ENCODE results near the gene EFCAB6. TPM values are rescaled to one million over a fixed set of nuclear protein-coding genes. Genes with fewer than 3 reads are reported as not detected.

The EFCAB6 gene
- polyA plus RNA-seq, 2 of the 4 experiments (the other 2 are of a cell fraction) = 0.46 to 1.2 TPM

GRCh38 chr22:43488937-43489336 is 323.2 kb downstream of the EFCAB6 start:
- TF ChIP-seq NPAS2 (CRISPR knock-in tag; IDR thresholded peaks at IDR 0.05; ENCODE audit: borderline replicate concordance) (no peak), NR3C1 (IDR thresholded peaks at IDR 0.05) (no peak), CHD2 (IDR thresholded peaks at IDR 0.05; ENCODE audit: low read length, partially characterized antibody) (no peak), FOXS1 (CRISPR knock-in tag; IDR thresholded peaks at IDR 0.05) (no peak), EP300 (IDR thresholded peaks at IDR 0.05) (no peak), POLR2A (IDR thresholded peaks at IDR 0.05; ENCODE audit: low read length) (no peak)
- Histone ChIP-seq H3K27ac (no peak overlapping the region), H3K4me1 (no peaks in the 10 kb centered on the region), H3K9me3 (no peaks in the 10 kb centered on the region), H3K4me2 (no peak overlapping the region), H3K4me3 (no peak overlapping the region)
- WGBS (ENCODE audit: missing lambda C conversion rate) = 43% methylated on average over 5 of the region's 10 CpGs
- no peak for ATAC-seq
- DNase-seq (ENCODE audit: low read depth in 1 of 2, low spot score in 1 of 2) = no peak
- ChIA-PET POLR2A (no interaction called here), CTCF (no interaction called here)
- no peak for FAIRE-seq

DNA sequence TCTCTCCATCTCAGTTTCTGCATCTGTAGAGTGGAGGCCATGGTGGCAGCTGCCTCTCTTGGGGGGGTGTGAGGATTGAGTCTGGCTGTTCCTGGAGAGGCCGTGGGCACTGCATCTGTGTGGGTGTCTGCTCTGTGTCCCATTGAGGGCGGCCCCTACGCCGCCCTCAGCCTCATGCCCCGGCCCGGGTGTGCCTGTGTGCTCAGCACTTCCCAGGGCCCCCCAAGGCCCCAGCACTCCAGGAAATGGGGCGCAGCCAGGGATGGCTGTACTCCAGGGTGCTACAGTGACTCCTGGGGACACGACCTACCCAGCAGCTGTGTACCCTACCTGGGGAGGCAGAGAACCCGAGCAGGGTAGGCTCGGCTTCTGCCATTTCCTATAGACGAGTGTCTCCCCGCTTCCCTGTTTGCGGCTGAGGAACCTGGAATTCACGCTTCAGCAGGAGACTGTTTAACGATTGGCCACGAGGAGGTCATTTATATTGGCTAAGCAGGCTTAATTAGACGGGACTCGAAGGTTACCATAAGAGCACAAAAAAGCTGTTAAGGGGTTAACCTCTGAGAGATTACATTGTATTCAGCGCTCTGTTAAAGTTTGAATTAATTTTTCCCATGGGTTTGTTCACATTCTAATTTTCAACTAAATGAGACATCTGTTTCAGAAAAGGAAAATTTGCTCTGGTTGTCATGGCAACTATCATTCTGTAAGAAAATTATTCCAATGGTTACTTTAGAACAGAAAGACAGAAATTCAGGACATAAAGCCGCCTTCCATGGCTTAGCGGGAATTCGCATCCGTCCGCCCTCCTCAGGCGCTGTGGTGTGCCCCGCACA is 323.9 kb downstream of the EFCAB6 start:
- CTCF ChIA-PET = no interaction called here
- FAIRE-seq = no peak

DNA sequence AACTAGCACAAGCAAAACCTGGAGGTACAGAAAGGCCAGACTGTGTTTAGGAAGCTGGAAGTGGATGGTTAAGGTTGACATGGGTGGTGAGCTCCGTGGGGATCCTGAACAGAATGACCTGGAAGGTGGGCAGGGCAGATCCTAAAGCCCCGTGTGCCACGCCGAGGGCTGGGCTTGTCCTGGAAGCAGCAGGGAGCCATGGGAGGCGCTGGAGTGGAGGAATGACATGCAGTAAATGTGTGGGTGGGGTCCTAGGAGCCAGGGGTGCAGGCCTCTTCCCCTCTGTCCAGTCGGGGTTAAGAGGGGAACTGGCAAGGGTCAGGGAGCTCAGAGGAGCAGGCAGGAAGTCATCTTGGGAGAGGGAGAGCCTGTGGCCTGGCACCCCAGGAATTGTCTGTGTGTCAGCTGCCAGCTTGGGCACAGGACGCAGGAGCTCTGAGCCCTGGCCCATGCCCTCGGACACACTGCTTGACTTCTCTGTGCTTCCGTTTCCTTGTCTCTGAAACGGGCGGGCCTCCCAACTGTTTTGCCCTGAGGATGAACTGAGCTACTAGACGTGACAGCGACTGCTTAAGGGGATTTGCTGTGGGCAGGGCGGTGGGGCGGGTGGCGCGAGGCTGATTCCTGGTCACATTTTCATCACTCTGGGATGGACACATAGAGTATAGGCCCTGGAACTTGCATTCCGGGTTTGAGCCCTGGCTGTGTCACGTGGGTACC is 324.6 kb downstream of the EFCAB6 start:
- TF ChIP-seq CBX2 (IDR thresholded peaks at IDR 0.05; ENCODE audit: borderline replicate concordance, low read depth) = no peak
- no peak for TF ChIP-seq TP53 (CRISPR knock-in tag; IDR thresholded peaks at IDR 0.05)
- no peak for TF ChIP-seq ZSCAN20 (CRISPR knock-in tag; IDR thresholded peaks at IDR 0.05)
- no peak for TF ChIP-seq JUNB (IDR thresholded peaks at IDR 0.05)
- TF ChIP-seq CBX8 (IDR thresholded peaks at IDR 0.05) = no peak
- ATAC-seq = no peak
- FAIRE-seq = no peak
- no peak for DNase-seq (ENCODE audit: low read depth in 1 of 2, low spot score in 1 of 2)
- Histone ChIP-seq H3K4me2 (no peak overlapping the region), H3K27ac (no peak overlapping the region), H3K4me1 (no peaks in the 10 kb centered on the region), H3K9me3 (no peaks in the 10 kb centered on the region), H3K4me3 (no peak overlapping the region)
- ChIA-PET CTCF (no interaction called here), POLR2A (no interaction called here)
- WGBS (ENCODE audit: missing lambda C conversion rate) = 53% methylated on average over 18 of the region's 19 CpGs

More for the DNA sequence above, 323.9 kb downstream of the EFCAB6 start:
- no peak overlapping the region for H3K27ac ChIP-seq
- 75% methylated on average over 16 of the region's 26 CpGs for WGBS (ENCODE audit: missing lambda C conversion rate)
- no peak for ATAC-seq
- no peak overlapping the region for H3K4me2 ChIP-seq
- H3K4me1 ChIP-seq = no peaks in the 10 kb centered on the region
- POLR2A ChIA-PET = no interaction called here
- TF ChIP-seq KDM5A (IDR thresholded peaks at IDR 0.05) (no peak), ZFP36 (IDR thresholded peaks at IDR 0.05; ENCODE audit: borderline replicate concordance, partially characterized antibody) (no peak), JUNB (IDR thresholded peaks at IDR 0.05) (no peak), JUN (IDR thresholded peaks at IDR 0.05) (no peak), RARB (CRISPR knock-in tag; IDR thresholded peaks at IDR 0.05) (no peak), GATA3 (IDR thresholded peaks at IDR 0.05; ENCODE audit: borderline replicate concordance) (no peak), HOXB13 (CRISPR knock-in tag; IDR thresholded peaks at IDR 0.05; ENCODE audit: low read depth) (no peak), NFE2L2 (conservative IDR thresholded peaks at IDR 0.05; ENCODE audit: low read length) (no peak), SREBF2 (IDR thresholded peaks at IDR 0.05) (no peak), FOSB (CRISPR knock-in tag; IDR thresholded peaks at IDR 0.05) (no peak)
- TF ChIP-seq, protein P1, sequence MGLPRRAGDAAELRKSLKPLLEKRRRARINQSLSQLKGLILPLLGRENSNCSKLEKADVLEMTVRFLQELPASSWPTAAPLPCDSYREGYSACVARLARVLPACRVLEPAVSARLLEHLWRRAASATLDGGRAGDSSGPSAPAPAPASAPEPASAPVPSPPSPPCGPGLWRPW (IDR thresholded peaks at IDR 0.05) = no peak
- H3K4me3 ChIP-seq = no peak overlapping the region
- no peaks in the 10 kb centered on the region for H3K9me3 ChIP-seq
- no peak for DNase-seq (ENCODE audit: low read depth in 1 of 2, low spot score in 1 of 2)

- Histone ChIP-seq H3K4me1 (no peaks in the 10 kb centered on the region), H3K4me2 (no peak overlapping the region), H3K27ac (no peak overlapping the region), H3K9me3 (no peaks in the 10 kb centered on the region), H3K4me3 (no peak overlapping the region)
- DNase-seq (ENCODE audit: low read depth in 1 of 2, low spot score in 1 of 2) (no peak), FAIRE-seq (no peak), ATAC-seq (no peak)
- 63% methylated on average over 19 of the region's 20 CpGs for WGBS (ENCODE audit: missing lambda C conversion rate)
- CTCF ChIA-PET = no interaction called here
- POLR2A ChIA-PET = no interaction called here
- TF ChIP-seq RFX5 (IDR thresholded peaks at IDR 0.05) (no peak), FOSB (CRISPR knock-in tag; IDR thresholded peaks at IDR 0.05) (no peak), MYC (IDR thresholded peaks at IDR 0.05; ENCODE audit: borderline replicate concordance, low read length) (no peak), EHMT2 (IDR thresholded peaks at IDR 0.05; ENCODE audit: low read depth) (no peak), ZFP36 (IDR thresholded peaks at IDR 0.05; ENCODE audit: borderline replicate concordance, partially characterized antibody) (no peak), EP300 (IDR thresholded peaks at IDR 0.05) (no peak)
- TF ChIP-seq, protein P2, sequence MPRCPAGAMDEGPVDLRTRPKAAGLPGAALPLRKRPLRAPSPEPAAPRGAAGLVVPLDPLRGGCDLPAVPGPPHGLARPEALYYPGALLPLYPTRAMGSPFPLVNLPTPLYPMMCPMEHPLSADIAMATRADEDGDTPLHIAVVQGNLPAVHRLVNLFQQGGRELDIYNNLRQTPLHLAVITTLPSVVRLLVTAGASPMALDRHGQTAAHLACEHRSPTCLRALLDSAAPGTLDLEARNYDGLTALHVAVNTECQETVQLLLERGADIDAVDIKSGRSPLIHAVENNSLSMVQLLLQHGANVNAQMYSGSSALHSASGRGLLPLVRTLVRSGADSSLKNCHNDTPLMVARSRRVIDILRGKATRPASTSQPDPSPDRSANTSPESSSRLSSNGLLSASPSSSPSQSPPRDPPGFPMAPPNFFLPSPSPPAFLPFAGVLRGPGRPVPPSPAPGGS (IDR thresholded peaks at IDR 0.05) = no peak
- TF ChIP-seq, protein P3, sequence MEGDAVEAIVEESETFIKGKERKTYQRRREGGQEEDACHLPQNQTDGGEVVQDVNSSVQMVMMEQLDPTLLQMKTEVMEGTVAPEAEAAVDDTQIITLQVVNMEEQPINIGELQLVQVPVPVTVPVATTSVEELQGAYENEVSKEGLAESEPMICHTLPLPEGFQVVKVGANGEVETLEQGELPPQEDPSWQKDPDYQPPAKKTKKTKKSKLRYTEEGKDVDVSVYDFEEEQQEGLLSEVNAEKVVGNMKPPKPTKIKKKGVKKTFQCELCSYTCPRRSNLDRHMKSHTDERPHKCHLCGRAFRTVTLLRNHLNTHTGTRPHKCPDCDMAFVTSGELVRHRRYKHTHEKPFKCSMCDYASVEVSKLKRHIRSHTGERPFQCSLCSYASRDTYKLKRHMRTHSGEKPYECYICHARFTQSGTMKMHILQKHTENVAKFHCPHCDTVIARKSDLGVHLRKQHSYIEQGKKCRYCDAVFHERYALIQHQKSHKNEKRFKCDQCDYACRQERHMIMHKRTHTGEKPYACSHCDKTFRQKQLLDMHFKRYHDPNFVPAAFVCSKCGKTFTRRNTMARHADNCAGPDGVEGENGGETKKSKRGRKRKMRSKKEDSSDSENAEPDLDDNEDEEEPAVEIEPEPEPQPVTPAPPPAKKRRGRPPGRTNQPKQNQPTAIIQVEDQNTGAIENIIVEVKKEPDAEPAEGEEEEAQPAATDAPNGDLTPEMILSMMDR (IDR thresholded peaks at IDR 0.05) = no peak
Measured at GRCh38 chr22:43485502-43486089, 326.5 kb downstream of the EFCAB6 start.
